Stimulated activated CD8-positive, alpha-beta memory T cell treated with anti-CD3 and anti-CD28 coated beads, Interleukin-15, amount 100 ng/mL, for 4 hours (primary cell): ENCODE results near the gene DMD.

ENCODE experiments used
- DNase-seq, 2 donors: peaks; one replicate each; pipeline ENCODE4 v3.0.0-alpha.2; 2020; ENCODE audit warnings: low read depth in 2 of 2

DMD gene

GRCh38 chrX:31233941-31234496 lies 1977.3 kb downstream of the DMD start:
- DNase-seq = no peak

DNA sequence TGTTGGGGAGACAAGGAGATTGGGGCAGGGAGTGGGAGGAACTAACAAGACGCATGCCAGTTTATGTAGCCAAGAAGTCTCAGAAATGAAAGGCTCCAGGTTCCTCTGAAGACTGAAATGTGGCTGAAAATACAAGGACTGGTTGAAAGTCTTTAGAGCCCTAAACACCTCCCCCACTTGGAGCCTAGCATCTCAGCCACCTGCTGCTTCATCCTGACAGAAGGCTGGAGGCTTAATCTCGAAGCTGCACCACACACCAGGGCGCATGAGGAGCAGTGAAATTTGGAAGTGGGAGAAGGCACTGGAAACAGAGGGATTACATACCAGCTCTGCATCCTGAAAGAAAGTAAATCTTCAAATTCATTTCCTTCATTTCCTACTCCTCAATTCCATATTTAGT lies 1978.8 kb downstream of the DMD start:
- no peak for DNase-seq

GRCh38 chrX:31228909-31229308 lies 1982.4 kb downstream of the DMD start:
- DNase-seq = no peak

GRCh38 chrX:31228415-31228832 lies 1982.9 kb downstream of the DMD start:
- DNase-seq = no peak

DNA sequence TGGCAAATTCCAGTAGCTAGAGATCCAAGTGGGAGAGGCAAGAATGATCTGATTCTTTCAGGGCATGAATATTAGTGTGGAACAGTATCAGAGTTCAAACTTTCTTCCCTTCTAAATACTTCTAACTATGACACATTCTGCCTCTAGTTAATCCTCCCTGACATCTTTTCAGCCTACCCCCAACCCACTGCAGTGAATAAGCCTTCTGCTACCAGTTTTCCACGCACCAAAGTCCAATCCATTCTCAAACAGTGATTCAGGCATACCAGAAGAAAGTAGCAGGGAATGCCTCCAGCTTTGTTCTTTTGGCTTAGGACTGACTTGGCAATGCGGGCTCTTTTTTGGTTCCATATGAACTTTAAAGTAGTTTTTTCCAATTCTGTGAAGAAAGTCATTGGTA lies 1984.1 kb downstream of the DMD start:
- no peak for DNase-seq

DNA sequence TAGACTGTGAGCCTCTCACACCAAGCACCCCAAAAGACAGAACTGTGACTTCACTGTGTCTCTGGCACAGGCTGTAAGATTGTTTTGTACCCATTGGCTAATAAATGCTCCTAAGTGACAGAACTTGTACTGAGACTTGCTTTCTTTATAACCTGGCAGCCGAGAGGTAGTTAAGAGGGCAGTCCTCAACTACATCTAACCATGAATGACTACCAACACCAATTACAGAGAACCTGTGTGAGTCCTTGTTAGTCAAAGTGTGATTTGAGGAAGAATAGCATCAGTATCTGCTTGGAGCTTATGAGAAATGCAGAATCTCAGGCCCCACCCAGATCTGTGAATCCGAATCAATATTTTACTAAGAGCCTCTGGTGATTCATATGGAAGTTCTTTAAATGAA lies 1985.5 kb downstream of the DMD start:
- no peak for DNase-seq

- no peak for DNase-seq
These were observed 1986.9 kb downstream of the DMD start for GRCh38 chrX:31224381-31225012.

GRCh38 chrX:31223817-31224216 lies 1987.5 kb downstream of the DMD start:
- DNase-seq = no peak

DNA sequence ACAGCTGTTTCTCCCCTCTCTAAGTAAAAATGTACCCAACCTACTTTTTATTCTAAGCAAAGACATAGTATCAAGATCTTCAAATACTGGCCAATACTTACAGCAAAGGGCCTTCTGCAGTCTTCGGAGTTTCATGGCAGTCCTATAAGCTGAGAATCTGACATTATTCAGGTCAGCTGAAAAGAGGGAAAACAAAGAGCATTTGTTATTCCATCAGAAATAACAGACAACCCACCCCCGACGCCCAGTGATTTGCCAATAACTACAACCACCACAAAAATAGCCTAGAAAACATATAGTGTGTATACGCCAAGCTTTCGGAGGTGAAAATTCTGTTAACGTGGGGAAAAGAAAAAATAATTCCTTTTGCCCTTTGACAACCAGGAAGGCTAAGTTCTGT lies 1988.4 kb downstream of the DMD start:
- no peak for DNase-seq

- no peak for DNase-seq
These were observed 1992.2 kb downstream of the DMD start for GRCh38 chrX:31219174-31219573.

DNA sequence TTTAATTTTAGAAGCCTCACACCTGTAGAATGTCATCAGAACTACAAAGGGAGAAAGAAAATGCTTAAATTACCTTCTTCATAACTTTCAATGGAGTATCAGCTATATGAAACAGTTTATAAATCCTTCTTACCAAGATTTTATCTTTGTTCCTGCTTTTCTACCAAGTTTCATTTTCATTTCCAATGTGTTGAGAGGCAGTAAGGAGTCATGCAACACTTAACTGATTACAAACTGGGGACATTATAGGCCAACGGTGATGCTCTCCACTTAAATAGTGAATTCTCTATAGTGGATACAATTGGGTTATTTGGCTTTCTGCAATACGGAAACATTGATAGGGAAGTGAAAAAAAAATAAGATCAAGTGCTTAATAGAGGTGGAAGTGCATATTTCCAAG lies 1994.3 kb downstream of the DMD start:
- no peak for DNase-seq

GRCh38 chrX:31215277-31215815 lies 1996.0 kb downstream of the DMD start:
- no peak for DNase-seq

- no peak for DNase-seq
These were observed 1997.4 kb downstream of the DMD start for GRCh38 chrX:31213941-31214340.

DNA sequence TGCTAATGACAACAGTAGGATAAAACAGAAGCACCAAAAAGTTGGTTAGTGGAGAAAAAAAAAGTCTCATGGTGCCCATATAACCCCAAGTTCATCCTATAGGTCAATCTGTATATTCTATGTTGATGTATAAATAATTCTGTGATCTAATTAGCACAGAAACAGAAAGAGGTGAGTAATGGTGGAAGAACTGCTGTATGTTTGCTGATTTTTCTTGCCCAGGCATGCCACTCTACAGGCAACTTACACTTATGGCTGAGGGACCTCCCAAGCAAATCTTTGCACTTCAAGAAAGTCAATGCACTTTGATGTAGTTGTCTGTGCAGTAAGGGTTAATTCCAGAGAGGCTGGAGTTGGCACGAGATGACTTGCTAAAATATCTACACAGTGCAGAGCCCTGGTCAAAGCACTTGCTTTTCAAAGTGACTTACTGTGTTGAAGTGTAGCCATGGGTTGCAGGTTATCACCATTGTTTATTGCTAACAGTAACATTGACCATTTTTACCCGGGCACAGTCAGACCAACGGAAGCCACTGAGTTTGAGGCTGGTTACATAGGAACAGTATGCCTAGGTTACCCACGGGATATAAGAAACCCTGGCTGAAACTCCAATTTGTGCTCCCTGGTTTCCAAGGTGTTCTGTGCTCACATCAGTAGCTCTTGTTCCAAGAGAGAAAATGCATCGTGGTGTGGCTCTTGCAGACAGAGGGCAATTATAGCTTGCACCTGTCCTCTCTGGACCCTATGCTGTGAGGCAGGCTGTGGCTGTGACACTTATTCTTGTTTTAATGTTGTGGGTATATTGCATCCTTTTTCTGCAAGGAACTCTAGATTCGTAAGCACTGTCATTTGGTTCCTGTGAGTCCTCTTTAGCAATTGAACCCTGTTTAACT lies 1998.2 kb downstream of the DMD start:
- no peak for DNase-seq

DNA sequence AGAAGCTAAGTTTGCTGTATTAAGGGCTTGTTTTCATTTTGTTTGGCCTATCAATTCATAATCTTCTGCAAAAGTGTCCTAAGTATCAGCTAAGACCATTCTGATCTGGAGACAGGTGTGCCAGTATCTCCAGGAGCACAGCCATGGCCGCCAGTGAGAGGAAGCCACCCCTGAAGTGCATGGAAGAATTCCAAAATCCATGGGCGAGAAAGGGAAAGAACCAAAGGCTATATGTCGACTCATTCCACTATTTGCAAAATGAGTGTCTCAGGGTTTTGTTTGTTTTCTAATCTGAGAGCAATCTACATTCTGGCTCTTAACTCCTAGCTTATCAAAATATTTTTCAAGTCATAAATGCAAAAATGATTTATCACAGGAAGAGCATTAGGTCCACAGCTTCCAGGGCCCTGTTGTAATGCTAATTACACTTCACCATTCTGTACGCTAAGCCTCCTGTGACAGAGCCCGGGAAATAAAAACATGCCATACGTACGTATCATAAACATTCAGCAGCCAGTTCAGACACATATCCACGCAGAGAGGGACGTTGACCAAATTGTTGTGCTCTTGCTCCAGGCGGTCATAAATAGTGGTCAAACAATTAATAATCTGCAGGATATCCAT lies 2002.2 kb downstream of the DMD start:
- DNase-seq = no peak

GRCh38 chrX:31201503-31201902 lies 2009.8 kb downstream of the DMD start:
- no peak for DNase-seq

DNA sequence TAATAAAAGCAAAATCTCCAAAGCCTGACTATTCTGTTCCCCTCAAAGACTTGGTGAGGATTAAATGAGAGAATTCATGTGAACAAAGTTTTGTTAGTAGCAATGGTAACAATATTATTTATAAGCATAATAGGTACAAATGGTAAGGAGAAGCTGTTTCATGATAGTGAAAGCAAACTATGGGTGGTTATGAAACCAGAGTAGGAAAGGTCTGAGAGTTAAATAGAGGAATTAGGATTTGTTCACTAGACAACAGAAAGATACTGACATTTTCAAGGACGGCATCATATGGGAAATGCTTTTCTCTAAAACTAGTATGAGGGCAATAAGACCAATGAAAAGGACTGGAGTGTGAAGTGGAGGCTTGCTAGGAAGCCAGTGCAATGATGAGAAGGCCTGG lies 2010.9 kb downstream of the DMD start:
- DNase-seq = no peak

DNA sequence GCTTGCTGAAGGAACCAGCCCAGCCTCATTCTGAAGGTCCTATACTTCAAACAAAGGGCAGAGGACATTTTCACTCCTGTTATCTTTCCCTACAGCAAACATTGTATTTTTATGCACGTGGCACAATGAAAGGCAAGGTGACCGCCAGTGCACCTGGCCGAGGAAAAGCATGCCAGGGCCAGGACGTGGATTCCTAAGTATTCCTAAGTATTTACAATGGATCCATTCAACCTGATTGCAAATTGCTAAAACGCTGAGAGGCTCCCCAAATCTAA lies 2011.6 kb downstream of the DMD start:
- no peak for DNase-seq

DNA sequence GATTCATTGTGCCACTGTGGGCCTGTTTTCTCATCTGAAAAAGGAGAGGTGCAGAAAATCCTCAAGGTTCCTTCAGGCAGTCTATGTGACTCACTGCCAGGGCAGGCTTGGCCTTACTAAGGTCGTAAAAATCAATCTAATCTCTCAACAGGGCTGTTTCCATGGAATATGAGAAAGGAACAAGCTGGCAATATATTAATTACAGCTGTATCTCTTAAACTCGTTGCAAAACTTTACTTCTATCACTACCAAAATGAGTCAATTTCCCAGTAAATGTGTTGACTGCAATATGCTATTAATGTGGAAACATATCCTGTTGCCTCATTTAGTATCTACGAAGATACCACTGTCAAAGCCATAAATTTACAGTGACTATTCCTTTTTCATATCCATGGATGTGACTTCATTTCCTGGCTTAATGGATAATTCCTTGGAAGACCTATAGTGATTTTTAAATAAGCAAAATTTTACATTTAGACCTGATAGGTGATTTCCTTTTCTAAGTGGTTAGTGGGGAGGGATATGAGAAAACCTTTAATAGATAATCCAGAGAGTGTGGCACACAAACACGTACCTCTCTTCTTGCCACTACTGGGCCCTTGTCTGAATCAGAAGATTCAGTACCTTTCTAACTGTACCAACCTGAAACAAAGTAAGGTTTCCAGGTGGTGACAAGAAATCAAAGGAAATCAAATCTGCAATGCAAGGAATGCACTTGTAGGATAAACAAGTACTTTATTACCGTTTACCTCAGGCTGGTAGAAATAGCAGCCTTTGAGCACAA lies 2012.1 kb downstream of the DMD start:
- DNase-seq = no peak

DNA sequence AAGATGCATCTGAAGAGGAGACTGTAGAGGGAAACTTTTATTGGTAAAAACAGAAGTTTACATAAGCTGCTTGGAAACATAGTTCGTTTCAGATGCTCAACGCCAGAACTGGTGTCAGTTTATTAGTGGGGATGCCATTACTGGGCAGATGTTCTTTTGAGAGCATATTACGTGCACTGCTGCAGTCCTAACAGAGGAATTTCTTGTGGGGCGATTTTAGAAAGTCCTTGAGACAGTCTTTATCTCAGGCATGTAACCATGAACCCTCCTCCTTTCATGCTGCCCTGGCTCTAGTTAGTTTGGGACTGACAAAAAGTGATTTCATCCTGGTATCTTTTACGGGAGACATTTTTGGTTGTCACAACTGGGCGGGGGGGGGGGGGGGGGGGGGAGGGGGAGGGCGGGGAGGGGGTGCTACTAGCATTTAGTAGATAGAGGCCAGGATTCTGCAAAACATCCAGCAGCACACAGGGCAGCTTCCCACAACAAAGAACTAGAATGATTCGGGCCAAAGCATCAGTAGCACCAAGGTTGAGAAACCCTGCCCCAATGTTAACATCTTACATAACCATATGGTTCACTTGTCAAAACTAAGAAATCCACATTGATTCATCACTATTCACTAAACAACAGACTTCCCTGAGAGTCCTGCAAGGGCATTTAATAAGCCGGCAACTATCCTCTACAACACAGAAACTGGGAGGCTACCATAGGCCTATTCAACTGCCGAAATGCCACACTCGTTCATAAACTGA lies 2021.0 kb downstream of the DMD start:
- no peak for DNase-seq

GRCh38 chrX:31186693-31187338 lies 2024.5 kb downstream of the DMD start:
- DNase-seq = no peak
